ENCODE results near the gene HLA-DRB1. TPM values are rescaled to one million over a fixed set of nuclear protein-coding genes. Genes with fewer than 3 reads are reported as not detected.

The HLA-DRB1 gene
- total RNA-seq, 1 experiment from 2014 or later: 141 TPM

- intact Hi-C loops (cut with micrococcal nuclease; ENCODE audit: unreplicated experiment): no loop called here
- no peak for DNase-seq
- no peak overlapping the region for H3K4me3 Mint-ChIP-seq (ENCODE audit: low read depth, unreplicated experiment)
- TF ChIP-seq CTCF (IDR thresholded peaks at IDR 0.05; ENCODE audit: unreplicated experiment): no peak
- H3K4me1 Mint-ChIP-seq (ENCODE audit: low read depth, unreplicated experiment): peaks cover 13% of the 10 kb centered on the region
- no peaks in the 10 kb centered on the region for H3K9me3 Mint-ChIP-seq (ENCODE audit: low read depth, unreplicated experiment)
- CTCF ChIA-PET: no interaction called here
- no peaks in the 10 kb centered on the region for H3K27me3 Mint-ChIP-seq (ENCODE audit: unreplicated experiment)
- H3K36me3 Mint-ChIP-seq (ENCODE audit: insufficient read depth, unreplicated experiment): no peaks in the 10 kb centered on the region
- no TSS peak for BruUV-seq (replicated peaks)
- H3K27ac Mint-ChIP-seq (ENCODE audit: unreplicated experiment): no peak overlapping the region
Measured at GRCh38 chr6:32624565-32624964, 34.9 kb upstream of the HLA-DRB1 start.

- H3K4me1 Mint-ChIP-seq (ENCODE audit: low read depth, unreplicated experiment): peaks cover 13% of the 10 kb centered on the region
- no TSS peak for BruUV-seq (replicated peaks)
- H3K27me3 Mint-ChIP-seq (ENCODE audit: unreplicated experiment): no peaks in the 10 kb centered on the region
- CTCF ChIA-PET: no interaction called here
- no peak for TF ChIP-seq CTCF (IDR thresholded peaks at IDR 0.05; ENCODE audit: unreplicated experiment)
- H3K4me3 Mint-ChIP-seq (ENCODE audit: low read depth, unreplicated experiment): no peak overlapping the region
- H3K27ac Mint-ChIP-seq (ENCODE audit: unreplicated experiment): no peak overlapping the region
- DNase-seq: no peak
- H3K36me3 Mint-ChIP-seq (ENCODE audit: insufficient read depth, unreplicated experiment): no peaks in the 10 kb centered on the region
- intact Hi-C loops (cut with micrococcal nuclease; ENCODE audit: unreplicated experiment): no loop called here
- H3K9me3 Mint-ChIP-seq (ENCODE audit: low read depth, unreplicated experiment): no peaks in the 10 kb centered on the region
Measured at GRCh38 chr6:32623693-32624092, 34.0 kb upstream of the HLA-DRB1 start.

- H3K9me3 Mint-ChIP-seq (ENCODE audit: low read depth, unreplicated experiment): no peaks in the 10 kb centered on the region
- TF ChIP-seq CTCF (IDR thresholded peaks at IDR 0.05; ENCODE audit: unreplicated experiment): no peak
- H3K27ac Mint-ChIP-seq (ENCODE audit: unreplicated experiment): no peak overlapping the region
- CTCF ChIA-PET: interaction anchor here (0.5 to 2.4 kb wide), 4 partner anchors 13 to 78 kb away, joined by 3 to 21 read pairs (median 8); no protein-coding TSS in a partner anchor
- no TSS peak for BruUV-seq (replicated peaks)
- H3K27me3 Mint-ChIP-seq (ENCODE audit: unreplicated experiment): no peaks in the 10 kb centered on the region
- peaks cover 13% of the 10 kb centered on the region for H3K4me1 Mint-ChIP-seq (ENCODE audit: low read depth, unreplicated experiment)
- peak; percentile 59 for DNase-seq
- no peaks in the 10 kb centered on the region for H3K36me3 Mint-ChIP-seq (ENCODE audit: insufficient read depth, unreplicated experiment)
- H3K4me3 Mint-ChIP-seq (ENCODE audit: low read depth, unreplicated experiment): no peak overlapping the region
- intact Hi-C loops (cut with micrococcal nuclease; ENCODE audit: unreplicated experiment): loop anchor here (1.0 kb wide), 1 partner anchor 70 kb away; no protein-coding TSS in a partner anchor
Measured at GRCh38 chr6:32622545-32623401, 33.1 kb upstream of the HLA-DRB1 start.

GRCh38 chr6:32621372-32621771 lies 31.7 kb upstream of the HLA-DRB1 start:
- H3K27ac Mint-ChIP-seq (ENCODE audit: unreplicated experiment): no peak overlapping the region
- H3K4me3 Mint-ChIP-seq (ENCODE audit: low read depth, unreplicated experiment): no peak overlapping the region
- DNase-seq: no peak
- H3K9me3 Mint-ChIP-seq (ENCODE audit: low read depth, unreplicated experiment): no peaks in the 10 kb centered on the region
- H3K36me3 Mint-ChIP-seq (ENCODE audit: insufficient read depth, unreplicated experiment): no peaks in the 10 kb centered on the region
- no peak for TF ChIP-seq CTCF (IDR thresholded peaks at IDR 0.05; ENCODE audit: unreplicated experiment)
- BruUV-seq (replicated peaks): no TSS peak
- H3K4me1 Mint-ChIP-seq (ENCODE audit: low read depth, unreplicated experiment): peaks cover 20% of the 10 kb centered on the region
- no peaks in the 10 kb centered on the region for H3K27me3 Mint-ChIP-seq (ENCODE audit: unreplicated experiment)
- CTCF ChIA-PET: interaction anchor here (0.6 to 2.4 kb wide), 3 partner anchors 70 to 98 kb away, joined by 3 to 21 read pairs (median 14); no protein-coding TSS in a partner anchor
- intact Hi-C loops (cut with micrococcal nuclease; ENCODE audit: unreplicated experiment): no loop called here
